Natural killer cell treated with Interleukin-12 subunit alpha and Interleukin-12 subunit beta and Interleukin-15 and Interleukin-18, amount 100 ng/mL, for 72 hours (primary cell): ENCODE data around the gene HOXB9. TPM values are rescaled to one million over a fixed set of nuclear protein-coding genes. Genes with fewer than 3 reads are reported as not detected.
A peak's percentile ranks its signal among the peaks of the same experiment; 100 is the strongest.

Source experiments
- ATAC-seq, 2 donors: fragments of 150-1000 bp; cut with Tn5 transposase in 1 of 2; sonication (Bioruptor Pico), chemical (Tn5 transposase) in 1 of 2; 2 replicates each; pipeline ENCODE4 v1.10.0; 2021
- DNase-seq: peaks from one replicate; pipeline ENCODE4 v3.0.0; 2022; ENCODE audit warnings: low spot score
- H3K27ac Mint-ChIP-seq, 2 donors: 1 replicate in 1 of 2; 2 replicates in 1 of 2; pipeline ENCODE4 v1.8.0; 2022; ENCODE audit warnings: mixed read lengths in 2 of 2, mild to moderate bottlenecking in 1 of 2, moderate library complexity in 1 of 2
- H3K27me3 Mint-ChIP-seq, 2 donors: 1 replicate in 1 of 2; 2 replicates in 1 of 2; pipeline ENCODE4 v1.8.0; 2022; ENCODE audit warnings: mixed read lengths in 2 of 2
- H3K36me3 Mint-ChIP-seq: one replicate; pipeline ENCODE4 v1.8.0; 2022; ENCODE audit warnings: mixed read lengths
- H3K4me1 Mint-ChIP-seq, 2 donors: 1 replicate in 1 of 2; 2 replicates in 1 of 2; pipeline ENCODE4 v1.8.0; 2022; ENCODE audit warnings: low read depth in 2 of 2, mixed read lengths in 2 of 2, mild to moderate bottlenecking in 1 of 2
- H3K4me3 Mint-ChIP-seq: one replicate; pipeline ENCODE4 v1.8.0; 2022; ENCODE audit warnings: mixed read lengths
- H3K9me3 Mint-ChIP-seq: 2 replicates; pipeline ENCODE4 v1.8.0; 2022; ENCODE audit warnings: mixed read lengths
- total RNA-seq, 2 donors: library from RNA; stranded (reverse); gene quantifications; one replicate each; pipeline ENCODE4 v1.2.3, GENCODE V29; 2022

The HOXB9 gene
- total RNA-seq, 2 donors from 2014 or later, result 0.78 to 2.7 TPM

GRCh38 chr17:48624118-48624517 lies 2.0 kb downstream of the HOXB9 start:
- DNase-seq (no peak), ATAC-seq (no peak)
- no peaks in the 10 kb centered on the region for H3K9me3 Mint-ChIP-seq
- H3K27ac Mint-ChIP-seq, result no peak overlapping the region
- H3K4me1 Mint-ChIP-seq, result peaks cover 15 to 26% of the 10 kb centered on the region in 2 donors
- H3K36me3 Mint-ChIP-seq, result no peaks in the 10 kb centered on the region
- peaks cover 62 to 84% of the 10 kb centered on the region in 2 donors for H3K27me3 Mint-ChIP-seq
- H3K4me3 Mint-ChIP-seq, result peak overlapping the region; percentile 34

- Mint-ChIP-seq H3K27me3 (peaks cover 58 to 84% of the 10 kb centered on the region in 2 donors), H3K4me3 (no peak overlapping the region), H3K9me3 (no peaks in the 10 kb centered on the region), H3K4me1 (peaks cover 16 to 28% of the 10 kb centered on the region in 2 donors), H3K36me3 (no peaks in the 10 kb centered on the region), H3K27ac (no peak overlapping the region)
- no peak for DNase-seq
- ATAC-seq, result no peak
Measured at GRCh38 chr17:48623583-48623982, 2.6 kb downstream of the HOXB9 start.

DNA sequence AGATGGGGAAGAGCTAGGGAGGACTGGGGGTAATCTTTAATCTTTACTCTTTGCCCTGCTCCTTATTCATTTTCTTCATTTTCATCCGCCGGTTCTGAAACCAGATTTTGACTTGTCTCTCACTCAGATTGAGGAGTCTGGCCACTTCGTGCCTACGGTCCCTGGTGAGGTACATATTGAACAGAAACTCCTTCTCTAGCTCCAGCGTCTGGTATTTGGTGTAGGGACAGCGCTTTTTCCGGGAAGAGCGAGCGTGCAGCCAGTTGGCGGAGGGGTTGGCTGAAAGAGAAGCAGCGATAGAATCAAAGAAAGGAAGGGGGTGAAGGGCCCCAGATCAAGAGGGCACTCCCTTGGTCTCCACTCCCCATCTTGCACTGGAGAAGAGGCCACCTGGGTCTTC lies 3.3 kb downstream of the HOXB9 start:
- Mint-ChIP-seq H3K4me3 (no peak overlapping the region), H3K36me3 (no peaks in the 10 kb centered on the region), H3K9me3 (no peaks in the 10 kb centered on the region), H3K27ac (no peak overlapping the region), H3K4me1 (peaks cover 21 to 29% of the 10 kb centered on the region in 2 donors), H3K27me3 (peaks cover 59 to 84% of the 10 kb centered on the region in 2 donors)
- DNase-seq, result no peak
- no peak for ATAC-seq

- Mint-ChIP-seq H3K27ac (no peak overlapping the region), H3K36me3 (no peaks in the 10 kb centered on the region), H3K4me3 (no peak overlapping the region), H3K27me3 (peaks cover 62 to 89% of the 10 kb centered on the region in 2 donors), H3K4me1 (peaks cover 27 to 32% of the 10 kb centered on the region in 2 donors), H3K9me3 (no peaks in the 10 kb centered on the region)
- ATAC-seq (no peak), DNase-seq (no peak)
Measured at GRCh38 chr17:48621410-48622392, 4.5 kb downstream of the HOXB9 start.

DNA sequence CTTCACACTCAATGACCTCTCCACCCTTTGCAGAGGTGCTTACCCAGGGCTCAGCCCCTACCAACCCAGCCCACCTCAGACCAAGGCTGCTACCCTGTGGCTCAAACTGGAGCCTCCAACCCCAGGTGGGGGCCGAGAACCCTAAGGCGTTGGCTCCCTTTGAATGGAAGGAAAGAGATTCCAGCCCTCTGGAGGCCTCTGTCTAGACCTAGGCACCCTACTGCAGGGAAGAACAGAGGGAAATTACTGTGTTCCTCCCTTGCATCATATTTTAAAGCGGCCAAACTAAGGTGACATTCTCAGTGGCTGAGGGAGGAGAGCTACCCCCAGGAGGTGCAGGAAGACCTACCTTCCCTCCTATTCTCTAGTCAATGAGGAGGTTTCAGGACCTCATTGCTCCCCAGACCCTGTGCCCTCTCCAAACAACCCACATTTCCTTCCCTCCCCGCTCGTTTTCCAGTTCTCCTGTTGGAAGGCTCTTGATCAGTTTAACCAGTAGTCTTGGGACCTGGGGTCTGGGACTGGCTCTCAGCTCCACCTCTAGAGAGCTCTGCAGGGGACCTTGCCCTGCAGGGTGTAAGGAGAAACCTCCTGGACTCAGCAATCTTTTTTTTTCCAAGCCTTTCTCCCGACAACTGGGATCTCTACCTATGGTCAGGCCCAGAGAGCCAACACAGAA lies 5.6 kb downstream of the HOXB9 start:
- ATAC-seq, result no peak

GRCh38 chr17:48619826-48620449 lies 6.2 kb downstream of the HOXB9 start:
- ATAC-seq, result no peak
- no peaks in the 10 kb centered on the region for H3K36me3 Mint-ChIP-seq
- peak overlapping the region; percentile 55 for H3K4me3 Mint-ChIP-seq
- peaks cover 67 to 90% of the 10 kb centered on the region in 2 donors for H3K27me3 Mint-ChIP-seq
- peaks cover 20 to 25% of the 10 kb centered on the region in 2 donors for H3K4me1 Mint-ChIP-seq
- DNase-seq, result no peak
- H3K27ac Mint-ChIP-seq, result no peak overlapping the region
- H3K9me3 Mint-ChIP-seq, result no peaks in the 10 kb centered on the region

More for the DNA sequence above, 5.6 kb downstream of the HOXB9 start:
- no peak overlapping the region for H3K27ac Mint-ChIP-seq
- no peaks in the 10 kb centered on the region for H3K36me3 Mint-ChIP-seq
- H3K9me3 Mint-ChIP-seq, result no peaks in the 10 kb centered on the region
- H3K4me3 Mint-ChIP-seq, result peak overlapping the region; percentile 47
- peaks cover 63 to 87% of the 10 kb centered on the region in 2 donors for H3K27me3 Mint-ChIP-seq
- H3K4me1 Mint-ChIP-seq, result peaks cover 21 to 24% of the 10 kb centered on the region in 2 donors
- no peak for DNase-seq

- Mint-ChIP-seq H3K36me3 (no peaks in the 10 kb centered on the region), H3K9me3 (no peaks in the 10 kb centered on the region), H3K4me3 (peak overlapping the region; percentile 65), H3K27me3 (peaks cover 67 to 93% of the 10 kb centered on the region in 2 donors), H3K27ac (peak overlapping the region; percentile 33 to 57), H3K4me1 (peaks cover 30 to 38% of the 10 kb centered on the region in 2 donors)
- DNase-seq, result peak; percentile 85
- peak; percentile 82 to 83 for ATAC-seq
Measured at GRCh38 chr17:48618256-48618896, 7.8 kb downstream of the HOXB9 start.

- DNase-seq, result no peak
- H3K27ac Mint-ChIP-seq, result no peak overlapping the region
- H3K4me3 Mint-ChIP-seq, result peak overlapping the region; percentile 23
- H3K36me3 Mint-ChIP-seq, result no peaks in the 10 kb centered on the region
- H3K27me3 Mint-ChIP-seq, result peaks cover 62 to 89% of the 10 kb centered on the region in 2 donors
- peaks cover 34 to 44% of the 10 kb centered on the region in 2 donors for H3K4me1 Mint-ChIP-seq
- no peaks in the 10 kb centered on the region for H3K9me3 Mint-ChIP-seq
- no peak for ATAC-seq
Measured at GRCh38 chr17:48617471-48618255, 8.5 kb downstream of the HOXB9 start.

- no peaks in the 10 kb centered on the region for H3K9me3 Mint-ChIP-seq
- H3K4me3 Mint-ChIP-seq, result peak overlapping the region; percentile 23
- H3K36me3 Mint-ChIP-seq, result no peaks in the 10 kb centered on the region
- peak overlapping the region; percentile 10 to 29 for H3K27ac Mint-ChIP-seq
- DNase-seq (no peak), ATAC-seq (no peak)
- peaks cover 61 to 81% of the 10 kb centered on the region in 2 donors for H3K27me3 Mint-ChIP-seq
- peaks cover 39 to 49% of the 10 kb centered on the region in 2 donors for H3K4me1 Mint-ChIP-seq
Measured at GRCh38 chr17:48616717-48617470, 9.3 kb downstream of the HOXB9 start.

GRCh38 chr17:48615963-48616716 lies 10.0 kb downstream of the HOXB9 start:
- no peak for DNase-seq
- Mint-ChIP-seq H3K27ac (peak overlapping the region in 1 of 2 donors; percentile 29), H3K4me1 (peaks cover 45 to 57% of the 10 kb centered on the region in 2 donors), H3K36me3 (no peaks in the 10 kb centered on the region), H3K4me3 (peak overlapping the region; percentile 23), H3K27me3 (peaks cover 56 to 74% of the 10 kb centered on the region in 2 donors), H3K9me3 (no peaks in the 10 kb centered on the region)
- ATAC-seq, result no peak

DNA sequence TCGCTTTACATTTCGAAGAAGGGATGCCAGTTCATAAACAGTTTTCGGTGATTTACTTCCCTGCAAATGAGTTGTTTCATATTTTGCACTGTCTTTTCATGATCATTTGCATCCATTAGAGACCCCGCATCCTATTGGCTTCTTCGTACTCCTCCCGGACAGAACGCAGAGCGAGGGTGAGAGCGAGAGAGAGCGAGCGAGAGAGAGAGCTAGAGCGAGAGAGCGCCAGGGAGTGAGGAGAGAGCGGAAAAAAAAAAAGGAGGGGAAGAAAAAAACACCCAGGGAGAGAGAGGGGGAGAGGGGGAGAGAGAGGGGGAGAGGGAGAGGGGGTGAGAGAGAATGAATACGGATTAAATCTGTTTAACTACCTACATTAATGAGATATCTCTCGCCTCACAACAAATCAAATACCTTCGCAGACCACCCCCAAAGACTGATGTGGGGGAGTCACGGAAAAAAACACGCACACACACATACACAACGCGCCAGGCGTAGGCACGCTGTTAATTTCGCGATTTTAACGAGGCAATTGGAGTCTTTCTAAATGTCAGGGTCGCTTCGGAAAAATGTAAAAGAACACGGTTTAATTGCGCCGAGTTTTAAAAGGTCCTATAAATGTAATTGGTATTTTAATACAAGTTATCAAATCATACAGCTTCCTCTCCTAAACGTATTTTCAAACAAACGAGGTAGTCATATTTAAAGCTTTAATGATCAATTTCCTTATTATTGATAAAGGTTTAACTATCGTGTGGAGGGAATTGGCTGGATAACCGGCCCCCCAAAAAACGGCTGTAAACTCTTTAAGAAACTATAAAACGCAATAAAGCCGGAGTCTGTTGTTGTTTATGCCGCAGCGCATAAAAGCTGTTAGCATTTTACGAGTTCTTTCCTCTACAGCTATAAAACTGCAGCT lies 10.9 kb downstream of the HOXB9 start, which contains the start of gene HOXB8:
HOXB8 (minus strand) TSS at position 246 of the 916 bp plus-strand sequence. CDS start 588 bp downstream, outside the sequence.
- Mint-ChIP-seq H3K27me3 (peaks cover 50 to 67% of the 10 kb centered on the region in 2 donors), H3K4me3 (peak within 1 kb of the TSS; percentile 85), H3K27ac (peak within 1 kb of the TSS in 1 of 2 donors; percentile 13), H3K36me3 (no peaks in the 10 kb centered on the region), H3K4me1 (peaks cover 49 to 62% of the 10 kb centered on the region in 2 donors), H3K9me3 (no peaks in the 10 kb centered on the region)
- ATAC-seq (no peak), DNase-seq (no peak)
